Measurements from ENCODE around the gene TGFBR3. TPM values are rescaled to one million over a fixed set of nuclear protein-coding genes. Genes with fewer than 3 reads are reported as not detected.

Gene TGFBR3
- total and polyA plus RNA-seq, 2 of the 8 experiments (the other 6 are each of a cell fraction or from before 2014, with no cell fraction given), result 2.0 to 6.1 TPM

GRCh38 chr1:91672601-91673161 is 213.3 kb downstream of the TGFBR3 start:
- Histone ChIP-seq H3K56ac (replicated peaks; ENCODE audit: insufficient read length, low read depth, low read length) (no peak overlapping the region), H3K79me1 (ENCODE audit: low read depth, low read length) (no peaks in the 10 kb centered on the region), H3K36me3 (ENCODE audit: control insufficient read depth in 2 of 4, insufficient read depth in 4 of 4, low read length in 3 of 4) (no peaks in the 10 kb centered on the region), H2AFZ (ENCODE audit: low read length) (0 out of 2 replicates have a peak overlapping the region, but pooled peaks have one; percentile 32), H3K79me2 (ENCODE audit: control insufficient read depth in 1 of 2, insufficient read depth in 2 of 2, low read length in 2 of 2) (no peaks in the 10 kb centered on the region), H2BK5ac (ENCODE audit: low read depth, low read length) (no peak overlapping the region), H2BK15ac (ENCODE audit: low read length) (no peak overlapping the region), H3K4me2 (ENCODE audit: insufficient read depth in 1 of 2, low read depth in 2 of 2, low read length in 2 of 2) (no peak overlapping the region), H3K27me3 (replicated peaks in 1 of 4; ENCODE audit: control insufficient read depth in 3 of 4, extremely low read depth in 1 of 4, insufficient read depth in 3 of 4, low read length in 3 of 4) (no peaks in the 10 kb centered on the region), H3K14ac (ENCODE audit: insufficient read length) (no peak overlapping the region), H3K4me1 (replicated peaks in 1 of 4; ENCODE audit: control insufficient read depth in 3 of 4, insufficient read depth in 4 of 4, low read length in 3 of 4) (no peaks in the 10 kb centered on the region), H3K4me3 (ENCODE audit: extremely low read depth in 1 of 4, insufficient read depth in 2 of 4, low read depth in 3 of 4, low read length in 4 of 4) (no peak overlapping the region), H3K4ac (replicated peaks; ENCODE audit: insufficient read length, low read depth, low read length) (no peak overlapping the region), H3K9me3 (ENCODE audit: insufficient read depth in 2 of 2, low read depth in 1 of 2, low read length in 1 of 2) (no peaks in the 10 kb centered on the region), H4K91ac (replicated peaks; ENCODE audit: insufficient read length, low read length) (no peak overlapping the region), H4K5ac (ENCODE audit: insufficient read length, low read depth, low read length) (no peak overlapping the region), H2BK12ac (ENCODE audit: low read depth, low read length) (no peak overlapping the region), H2BK20ac (ENCODE audit: low read length) (no peak overlapping the region), H3K18ac (ENCODE audit: extremely low read depth, low read length) (no peak overlapping the region), H4K20me1 (replicated peaks in 1 of 2; ENCODE audit: control insufficient read depth in 1 of 2, insufficient read depth in 2 of 2, low read length in 2 of 2) (no peaks in the 10 kb centered on the region), H3K9ac (replicated peaks in 1 of 4; ENCODE audit: extremely low read depth in 1 of 4, low read depth in 3 of 4, low read length in 3 of 4) (no peak overlapping the region), H3K23ac (ENCODE audit: insufficient read length) (no peak overlapping the region), H4K8ac (ENCODE audit: extremely low read depth, insufficient read depth, low read length) (no peak overlapping the region), H3K23me2 (ENCODE audit: low read depth, low read length) (no peaks in the 10 kb centered on the region), H2BK120ac (replicated peaks; ENCODE audit: low read depth, low read length) (no peak overlapping the region), H2AK5ac (ENCODE audit: low read depth, low read length) (no peak overlapping the region), H3K27ac (ENCODE audit: low read depth, low read length) (no peak overlapping the region)
- FAIRE-seq, result no peak
- no peak for DNase-seq (ENCODE audit: low read depth in 1 of 2, low spot score in 2 of 2)
- ChIA-PET POLR2A (ENCODE audit: partially characterized antibody) (no interaction called here), CTCF (ENCODE audit: partially characterized antibody) (no interaction called here)
- 88% methylated on average over 4 of the region's 4 CpGs; no CpG with 5 or more reads in 1 of the 2 experiments for WGBS, 2 experiments (ENCODE audit: extremely low coverage in 1 of 2, insufficient coverage in 1 of 2, insufficient read length in 1 of 2, insufficient replicate concordance in 2 of 2, low coverage in 1 of 2, low lambda C conversion rate in 2 of 2, missing lambda C conversion rate in 1 of 2)
- TF ChIP-seq POLR2AphosphoS5 (IDR thresholded peaks at IDR 0.05; ENCODE audit: low read depth, low read length), result no peak
- TF ChIP-seq POLR2A (IDR thresholded peaks at IDR 0.05; ENCODE audit: control extremely low read depth in 1 of 2, low read depth in 2 of 2, low read length in 2 of 2), result no peak
- TF ChIP-seq KDM1A (IDR thresholded peaks at IDR 0.05; ENCODE audit: borderline replicate concordance, low read length), result no peak
- TF ChIP-seq E2F6 (IDR thresholded peaks at IDR 0.05), result no peak
- TF ChIP-seq TCF12 (IDR thresholded peaks at IDR 0.05; ENCODE audit: low read depth, low read length), result no peak
- TF ChIP-seq ASH2L (IDR thresholded peaks at IDR 0.05; ENCODE audit: low read length), result no peak
- no peak for TF ChIP-seq TAF1 (IDR thresholded peaks at IDR 0.05; ENCODE audit: low read depth, low read length)
- no peak for TF ChIP-seq HDAC2 (IDR thresholded peaks at IDR 0.05; ENCODE audit: borderline replicate concordance in 1 of 2, low read depth in 2 of 2, low read length in 2 of 2)
- no peak for TF ChIP-seq CHD2 (IDR thresholded peaks at IDR 0.05; ENCODE audit: low read length)
- no peak for TF ChIP-seq HDAC6 (IDR thresholded peaks at IDR 0.05; ENCODE audit: low read depth, low read length)
- TF ChIP-seq CTBP2 (IDR thresholded peaks at IDR 0.05; ENCODE audit: borderline replicate concordance, insufficient read depth, insufficient read length, low read length), result no peak
- no peak for TF ChIP-seq BACH1 (IDR thresholded peaks at IDR 0.05; ENCODE audit: low read length)
- no peak for TF ChIP-seq GTF2F1 (IDR thresholded peaks at IDR 0.05; ENCODE audit: borderline replicate concordance, low read depth, low read length)
- TF ChIP-seq SRF (IDR thresholded peaks at IDR 0.05; ENCODE audit: low read depth, low read length), result no peak
- TF ChIP-seq FOSL1 (IDR thresholded peaks at IDR 0.05; ENCODE audit: insufficient read depth, low read depth, low read length), result no peak

All from H1 (cell line).